Prostate gland (tissue), 2 donors: ENCODE measurements around the gene SDHC. TPM values are rescaled to one million over a fixed set of nuclear protein-coding genes. Genes with fewer than 3 reads are reported as not detected.
"Not testable (repeated sequence)": the region's sequence is repeated elsewhere in the genome, so short reads cannot be mapped to it uniquely, and the experiment has no call there.

Experiments
- DNase-seq: peaks from one replicate; pipeline ENCODE4 v3.0.0-alpha.2; 2019; ENCODE audit warnings: low spot score
- H3K27ac ChIP-seq, 2 donors: fragments of 200-600 bp; sonication (generic); 2 replicates each; pipeline ENCODE4 v1.5.1; 2017 to 2019
- H3K27me3 ChIP-seq: fragments of 200-600 bp; sonication (generic); replicated peaks from 2 replicates; pipeline ENCODE4 v1.5.1; 2019; ENCODE audit not compliant: insufficient read depth
- H3K36me3 ChIP-seq, 2 donors: fragments of 200-600 bp; sonication (generic); 1 replicate in 1 of 2; 2 replicates in 1 of 2; pipeline versions ENCODE4 v1.5.1 to v1.8.1; 2017 to 2019
- H3K4me1 ChIP-seq: fragments of 200-600 bp; sonication (generic); replicated peaks from 2 replicates; pipeline ENCODE4 v1.5.1; 2019
- H3K4me3 ChIP-seq, 2 donors: fragments of 200-600 bp; sonication (generic); 2 replicates each; pipeline ENCODE4 v1.5.1; 2017 to 2019
- H3K9me3 ChIP-seq: fragments of 200-600 bp; sonication (generic); 2 replicates; pipeline ENCODE4 v1.5.1; 2017
- CTCF ChIP-seq, 4 experiments: fragments of 200-600 bp in 2 of 4; fragments of 450-650 bp in 2 of 4; sonication (generic) in 2 of 4; IDR thresholded peaks; 1 replicate in 3 of 4; 2 replicates in 1 of 4; pipeline ENCODE4 v1.5.1; 2016 to 2019; ENCODE audit warnings: antibody characterized with exemption in 4 of 4, mild to moderate bottlenecking in 2 of 4, moderate library complexity in 2 of 4
- POLR2A ChIP-seq: fragments of 450-650 bp; IDR thresholded peaks from one replicate; pipeline ENCODE4 v1.6.1; 2016; ENCODE audit warnings: antibody characterized with exemption, mild to moderate bottlenecking
- POLR2AphosphoS5 ChIP-seq: sonication (generic); formaldehyde crosslinking; IDR thresholded peaks from one replicate; pipeline ENCODE4 v1.6.1; 2017; ENCODE audit warnings: antibody characterized with exemption
- WGBS: methylation state at CpG from one replicate; pipeline ENCODE4 v1.1.5; 2018; 5-methylcytosine and 5-hydroxymethylcytosine counted together
- intact Hi-C: fragments of 100-400 bp; cut with DNase I; formaldehyde crosslinking; loops from one replicate; pipeline ENCODE4 v1.14.2; 2022
- total RNA-seq, 2 donors: library from RNA; depleted of rRNA; stranded (reverse); fragments of >200 nt; gene quantifications; one replicate each; pipeline ENCODE4 v1.1.0, GENCODE V29; 2016

The SDHC gene
- total RNA-seq, 2 donors from 2014 or later, result 59.0 to 107 TPM

- no peak for DNase-seq
- 46% methylated on average over 6 of the region's 6 CpGs for WGBS
- Histone ChIP-seq H3K4me3 (no peak overlapping the region), H3K4me1 (no peaks in the 10 kb centered on the region), H3K9me3 (no peaks in the 10 kb centered on the region), H3K27ac (no peak overlapping the region), H3K27me3 (no peaks in the 10 kb centered on the region), H3K36me3 (no peaks in the 10 kb centered on the region)
- no peak for TF ChIP-seq POLR2AphosphoS5
- TF ChIP-seq CTCF (IDR thresholded peaks at IDR 0.05), result no peak
- TF ChIP-seq POLR2A, result no peak
- intact Hi-C loops, result loop anchor here (2.0 to 10.0 kb wide), 2 partner anchors 67 to 155 kb away; partner anchors contain the start of genes SDHC and TOMM40L
Observed at GRCh38 chr1:161381707-161382106, 67.5 kb downstream of the SDHC start.

GRCh38 chr1:161382214-161383019 is 68.2 kb downstream of the SDHC start:
- 22% methylated on average over 4 of the region's 4 CpGs for WGBS
- H3K36me3 ChIP-seq, result no peaks in the 10 kb centered on the region
- H3K4me3 ChIP-seq, result no peak overlapping the region
- no peaks in the 10 kb centered on the region for H3K27me3 ChIP-seq
- H3K4me1 ChIP-seq, result no peaks in the 10 kb centered on the region
- intact Hi-C loops, result loop anchor here (2.0 to 10.0 kb wide), 2 partner anchors 68 to 156 kb away; partner anchors contain the start of genes SDHC and TOMM40L
- H3K27ac ChIP-seq, result peak overlapping the region in 1 of 2 donors; percentile 65
- DNase-seq, result peak; percentile 16
- TF ChIP-seq POLR2AphosphoS5 (peak; percentile 51), CTCF (IDR thresholded peaks at IDR 0.05) (peak; percentile 48 to 81 (median 74)), POLR2A (no peak)
- no peaks in the 10 kb centered on the region for H3K9me3 ChIP-seq

GRCh38 chr1:161388639-161389038 is 74.5 kb downstream of the SDHC start:
- Histone ChIP-seq H3K27ac (no peak overlapping the region), H3K27me3 (no peaks in the 10 kb centered on the region), H3K9me3 (no peaks in the 10 kb centered on the region), H3K36me3 (no peaks in the 10 kb centered on the region), H3K4me3 (no peak overlapping the region), H3K4me1 (no peaks in the 10 kb centered on the region)
- intact Hi-C loops, result loop anchor here (5.0 to 10.0 kb wide), 2 partner anchors 74 to 186 kb away; partner anchors contain the start of genes NDUFS2 and SDHC
- WGBS, result 96% methylated on average over 3 of the region's 3 CpGs
- TF ChIP-seq CTCF (IDR thresholded peaks at IDR 0.05) (no peak), POLR2A (no peak), POLR2AphosphoS5 (no peak)
- no peak for DNase-seq

- 74% methylated on average over 16 of the region's 16 CpGs for WGBS
- H3K4me1 ChIP-seq, H3K27me3 ChIP-seq, H3K36me3 ChIP-seq, H3K9me3 ChIP-seq, DNase-seq: not testable (repeated sequence)
- intact Hi-C loops, result loop anchor here (5.0 to 10.0 kb wide), 2 partner anchors 74 to 187 kb away; partner anchors contain the start of genes NDUFS2 and SDHC
- Histone ChIP-seq H3K27ac (peak overlapping the region; percentile 88), H3K4me3 (peak overlapping the region; percentile 43 to 51)
Observed at GRCh38 chr1:161389158-161389557, 75.0 kb downstream of the SDHC start.

GRCh38 chr1:161389691-161390558 is 75.7 kb downstream of the SDHC start:
- Histone ChIP-seq H3K27ac (peak overlapping the region; percentile 88), H3K4me3 (peak overlapping the region; percentile 51 to 61), H3K36me3 (no peaks in the 10 kb centered on the region), H3K9me3 (no peaks in the 10 kb centered on the region), H3K27me3 (no peaks in the 10 kb centered on the region), H3K4me1 (no peaks in the 10 kb centered on the region)
- TF ChIP-seq POLR2A, result peak; percentile 94
- no peak for TF ChIP-seq CTCF (IDR thresholded peaks at IDR 0.05)
- TF ChIP-seq POLR2AphosphoS5, result peak; percentile 99
- 2% methylated on average over 79 of the region's 79 CpGs for WGBS
- intact Hi-C loops, result loop anchor here (5.0 to 10.0 kb wide), 2 partner anchors 75 to 188 kb away; partner anchors contain the start of genes NDUFS2 and SDHC
- DNase-seq, result peak; percentile 97
